Activated naive CD8-positive, alpha-beta T cell treated with anti-CD3 and anti-CD28 coated beads, Interleukin-2, amount 50 U/mL, for 16 hours (primary cell): Measurements from ENCODE around the gene PRKCD.

Source experiments
- DNase-seq: peaks from one replicate; pipeline ENCODE4 v3.0.0-alpha.2; 2020; ENCODE audit warnings: low read depth, low spot score

Gene PRKCD

GRCh38 chr3:53154881-53155285 is 6.1 kb upstream of the PRKCD start:
- no peak for DNase-seq

GRCh38 chr3:53155760-53156159 is 5.2 kb upstream of the PRKCD start:
- DNase-seq, result no peak

DNA sequence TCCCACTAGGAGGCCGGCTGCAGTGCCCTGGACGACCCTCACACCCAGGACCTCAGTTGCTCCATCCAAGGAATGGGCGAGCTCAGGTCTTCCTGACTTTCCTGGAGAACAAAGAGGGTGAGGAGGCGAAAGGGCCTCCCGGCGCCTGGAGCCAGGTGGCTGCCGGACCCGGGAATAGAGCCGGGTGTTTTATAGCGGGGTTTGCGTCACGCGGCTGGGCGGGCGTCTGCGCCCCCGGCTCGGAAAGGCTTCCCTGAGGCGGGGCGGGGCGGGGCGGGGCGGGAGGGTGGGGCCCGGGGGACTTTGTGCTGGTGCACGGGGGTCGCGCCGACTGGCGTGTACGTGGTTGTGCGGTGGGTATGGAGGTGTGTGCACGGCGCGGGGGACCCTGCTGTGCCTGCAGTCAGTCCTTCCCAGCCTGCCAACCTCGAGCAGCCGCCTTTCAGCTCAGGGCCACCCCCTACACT is 4.6 kb upstream of the PRKCD start:
- no peak for DNase-seq

DNA sequence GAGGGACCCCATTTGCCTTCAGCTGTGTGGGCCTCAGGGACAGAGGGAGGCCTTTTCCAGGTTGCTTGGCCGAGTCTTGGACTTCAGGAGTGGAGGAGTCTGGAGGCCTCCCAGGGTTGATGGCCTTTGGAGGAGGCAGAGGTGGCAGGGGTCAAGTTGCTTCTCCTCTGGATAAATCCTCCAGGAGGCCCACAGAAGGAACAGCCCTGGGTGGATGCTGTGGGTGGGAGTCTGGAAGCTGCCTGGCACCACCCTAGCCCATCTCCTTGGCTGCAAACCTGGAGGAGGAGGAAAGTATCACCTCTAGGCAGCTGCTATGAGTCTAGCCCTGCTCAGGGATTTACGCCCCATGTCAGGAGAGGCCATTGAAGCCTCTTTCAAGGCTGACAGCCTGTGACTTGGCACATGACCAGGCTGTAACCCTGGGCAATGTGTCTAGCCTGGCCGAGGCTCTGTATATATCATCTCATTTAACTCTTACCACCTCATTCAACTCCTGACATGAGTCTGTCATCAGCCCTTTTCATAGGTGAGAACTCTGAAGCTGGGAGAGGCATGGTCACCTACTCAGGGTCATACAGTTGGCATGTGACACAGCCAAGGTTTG is 2.9 kb upstream of the PRKCD start:
- no peak for DNase-seq

DNA sequence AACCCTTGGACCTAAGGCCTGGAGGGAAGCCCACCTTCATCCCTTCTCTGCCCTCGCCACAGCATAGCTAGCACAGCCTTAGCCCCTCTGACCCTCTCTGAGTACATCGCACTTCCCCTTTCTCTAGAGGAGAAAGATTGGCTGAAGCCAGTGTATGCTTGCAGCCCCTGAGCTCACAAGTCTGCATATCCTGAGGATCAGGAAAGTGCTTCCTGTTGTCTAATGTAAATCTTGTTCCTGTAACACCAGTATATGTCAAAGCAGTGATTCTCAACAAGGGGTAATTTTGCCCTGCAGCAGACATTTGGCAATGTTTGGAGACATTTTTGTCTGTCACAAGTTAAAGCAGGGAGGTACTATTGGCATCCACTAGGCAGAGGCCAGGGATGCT is 2.2 kb upstream of the PRKCD start:
- DNase-seq, result no peak

DNA sequence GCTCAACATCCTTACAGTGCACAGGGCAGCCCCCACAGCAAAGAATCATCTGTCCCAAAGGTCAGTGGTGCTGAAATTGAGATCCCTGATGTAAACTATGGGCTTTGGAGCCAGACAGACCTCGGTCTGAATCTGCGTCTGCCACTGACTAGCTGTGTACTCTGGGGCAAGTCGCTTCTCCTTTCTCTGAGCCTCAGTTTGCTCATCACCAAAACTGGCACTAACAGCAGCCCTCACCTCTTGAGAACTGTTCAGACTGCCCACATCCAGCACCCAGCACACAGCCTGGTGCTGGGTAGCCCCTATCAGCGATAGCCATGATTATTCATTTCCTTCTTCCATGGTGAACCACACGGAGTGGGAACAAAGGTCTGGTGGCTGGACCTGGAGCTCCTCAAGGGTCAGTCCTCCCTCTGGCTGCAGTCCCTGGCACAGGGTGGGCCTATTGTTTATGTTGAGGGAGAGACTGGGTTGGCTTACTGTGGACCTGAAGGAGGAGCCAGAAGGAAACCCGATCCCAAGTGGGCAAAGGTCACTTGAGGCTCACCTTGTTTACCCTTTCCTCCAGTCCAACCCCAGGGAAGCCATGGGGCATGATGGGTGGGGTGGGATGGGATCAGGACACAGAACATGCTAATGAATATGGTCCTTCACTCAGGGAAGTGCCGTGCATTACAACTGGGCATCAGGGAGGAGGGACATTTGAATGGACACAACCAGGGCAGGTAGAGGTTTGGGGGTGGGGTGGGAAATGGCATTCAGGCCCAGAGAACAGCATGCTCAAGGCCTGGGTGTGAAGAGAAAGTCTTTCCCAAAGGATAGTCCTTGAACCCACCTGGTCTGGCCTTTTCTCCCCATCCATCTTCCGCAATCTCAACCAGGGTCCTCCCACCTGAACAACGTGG is 1.6 kb upstream of the PRKCD start:
- no peak for DNase-seq

GRCh38 chr3:53160061-53160659 is 849 bp upstream of the PRKCD start:
- DNase-seq, result no peak

GRCh38 chr3:53161450-53161819 is 426 bp downstream of the PRKCD start:
- DNase-seq, result no peak

- peak; percentile 17 for DNase-seq
Observed at GRCh38 chr3:53161820-53162671, 1.0 kb downstream of the PRKCD start.

DNA sequence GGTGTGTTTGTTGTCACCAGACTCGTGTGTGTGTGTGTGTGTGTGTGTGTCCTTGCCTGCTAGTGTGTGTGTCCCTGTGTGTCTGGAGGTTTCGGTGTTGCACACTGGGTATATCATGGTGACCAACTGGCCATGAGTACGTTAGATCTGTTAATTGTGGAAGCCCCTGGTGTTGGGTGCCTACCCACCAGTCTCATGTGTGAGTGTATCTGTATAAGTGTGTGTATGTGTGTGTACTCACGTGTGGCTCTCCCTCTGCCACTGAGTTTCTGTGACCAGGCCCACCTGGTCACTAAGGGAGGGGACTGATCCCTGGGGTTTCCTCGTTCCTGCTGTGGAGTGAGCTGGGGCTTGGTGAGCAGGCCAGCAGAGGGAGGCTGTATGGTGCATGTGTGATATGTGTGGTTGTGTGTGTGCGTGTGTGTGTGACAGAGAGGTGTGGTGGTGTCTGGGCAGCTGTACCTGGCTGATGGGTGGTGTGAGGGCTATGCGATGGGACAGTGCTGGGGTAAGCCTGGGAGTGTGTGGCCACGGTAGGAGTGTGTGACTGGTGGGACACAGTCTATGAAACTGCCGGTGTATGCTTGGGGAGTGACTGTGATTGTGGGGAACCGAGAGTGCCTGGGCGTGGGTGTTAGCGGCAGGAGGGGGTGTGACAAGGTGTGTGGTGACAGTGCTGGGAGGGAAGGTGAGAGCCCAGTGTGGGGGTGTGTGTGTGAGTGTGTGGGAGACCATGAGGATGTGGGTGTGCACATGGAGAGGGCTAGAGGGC is 1.8 kb downstream of the PRKCD start:
- no peak for DNase-seq

- DNase-seq, result no peak
Observed at GRCh38 chr3:53163444-53164387, 2.7 kb downstream of the PRKCD start.

GRCh38 chr3:53164911-53165310 is 3.9 kb downstream of the PRKCD start:
- DNase-seq, result no peak

DNA sequence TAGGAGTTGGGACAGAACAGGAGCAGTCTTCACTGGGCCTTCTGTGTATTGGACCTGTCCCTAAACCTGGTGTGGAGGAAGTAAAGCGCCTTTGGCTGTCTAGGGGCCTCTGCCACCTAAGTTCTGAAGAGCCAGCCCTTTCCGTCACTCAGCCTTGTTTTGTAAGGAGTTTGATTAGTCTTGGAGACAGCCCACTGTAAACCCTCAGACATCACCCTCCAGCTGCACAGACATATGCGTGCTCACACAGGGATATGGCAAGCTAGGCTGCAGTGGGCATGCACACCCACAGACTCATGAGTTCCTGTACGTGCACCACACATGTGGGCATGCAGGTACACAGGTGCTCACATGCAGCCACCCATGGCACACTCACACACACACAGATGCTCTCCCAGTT is 5.2 kb downstream of the PRKCD start:
- DNase-seq, result no peak

- DNase-seq, result no peak
Observed at GRCh38 chr3:53166781-53167291, 5.8 kb downstream of the PRKCD start.

GRCh38 chr3:53167418-53168174 is 6.6 kb downstream of the PRKCD start:
- DNase-seq, result no peak

DNA sequence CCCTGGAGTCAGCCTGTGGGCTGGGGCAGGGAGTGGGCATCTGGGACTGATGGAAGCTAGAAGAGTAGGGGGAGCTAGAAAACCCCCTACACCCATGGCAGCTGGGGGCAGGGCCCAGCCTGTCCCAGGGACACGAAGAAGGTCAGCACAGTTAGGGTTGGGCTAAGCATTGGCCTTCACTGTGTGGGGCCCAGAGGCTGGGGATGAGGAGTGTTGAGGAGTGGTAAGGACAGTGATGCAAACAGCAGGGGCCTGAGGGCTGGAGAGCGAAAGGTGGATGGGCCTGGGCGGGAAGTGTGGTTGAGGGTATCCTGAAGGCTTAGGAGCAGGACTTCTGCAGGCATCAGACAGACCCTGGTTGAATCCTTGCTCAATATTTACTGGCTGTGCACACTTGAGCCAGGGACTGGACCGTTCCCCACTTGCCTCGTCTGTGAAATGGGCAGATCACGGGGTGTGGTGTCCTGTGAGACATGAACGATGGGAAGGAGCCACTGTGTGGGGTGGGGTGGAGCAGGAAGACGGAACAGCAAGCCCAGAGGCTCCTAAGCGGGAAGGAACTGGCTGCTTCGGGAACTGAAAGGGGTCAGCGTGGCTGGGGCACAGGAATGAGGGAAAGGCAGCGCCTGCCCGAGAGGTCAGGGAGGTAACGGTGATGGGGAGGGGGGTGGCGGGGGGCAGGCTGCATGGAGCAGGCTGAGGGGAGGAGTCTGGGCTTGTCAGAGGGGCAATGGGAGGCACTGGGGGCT is 7.3 kb downstream of the PRKCD start:
- DNase-seq, result no peak

DNA sequence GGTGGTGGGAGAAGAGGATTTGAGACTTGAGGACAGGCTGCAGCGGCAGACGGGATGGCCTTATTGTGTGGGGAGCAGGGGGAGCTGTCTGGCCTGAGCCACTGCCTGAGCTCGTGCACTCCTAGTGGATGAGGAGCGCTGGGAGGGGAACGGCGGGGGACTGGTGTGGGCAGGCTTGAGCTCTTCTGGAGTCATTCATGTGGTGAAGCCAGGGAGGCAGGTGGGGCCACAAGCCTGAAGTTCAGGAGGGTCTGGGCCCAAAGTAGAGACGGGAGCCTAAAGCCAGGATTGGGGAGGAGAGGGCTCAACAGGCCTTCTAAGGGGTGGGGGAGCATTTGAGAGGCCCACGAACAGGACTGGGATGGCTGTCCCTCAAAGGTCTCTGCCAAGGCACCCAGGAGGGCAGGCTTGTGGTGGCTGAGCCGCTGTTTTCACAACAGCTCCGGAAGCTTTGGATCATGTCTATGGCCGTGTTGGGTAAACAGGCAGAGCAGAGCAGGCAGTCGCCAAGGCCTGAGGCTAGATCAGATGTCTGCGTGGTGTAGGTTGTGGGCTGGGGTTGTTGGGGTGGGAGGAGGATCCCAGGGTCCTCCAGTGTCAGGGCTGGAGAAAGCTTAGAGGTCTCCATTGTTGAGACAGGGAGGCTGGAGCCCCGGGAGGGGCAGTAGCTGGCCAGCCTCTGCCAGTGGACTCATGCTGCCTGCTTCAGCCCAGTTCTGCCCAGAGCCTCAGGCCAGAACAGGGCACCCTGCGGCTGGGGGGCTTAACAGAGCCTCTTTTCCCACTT is 8.2 kb downstream of the PRKCD start:
- DNase-seq, result no peak
